HG03045 (cell line): ENCODE results near the gene EPB41L3.
"Not testable (repeated sequence)": the region's sequence is repeated elsewhere in the genome, so short reads cannot be mapped to it uniquely, and the experiment has no call there.

Experiments used
- ATAC-seq: cut with Tn5 transposase; IDR thresholded peaks from one replicate; pipeline ENCODE4 v1.9.1; 2021; ENCODE audit warnings: mild to moderate bottlenecking, moderate library complexity; ENCODE audit not compliant: unreplicated experiment

EPB41L3 gene

GRCh38 chr18:5543773-5544389 lies at the start of gene EPB41L3:
EPB41L3 (minus strand) TSS chr18:5543997; CDS start chr18:5489183, 54,814 bp downstream.
- no peak for ATAC-seq

GRCh38 chr18:5588529-5588928 lies 44.7 kb upstream of the EPB41L3 start:
- no peak for ATAC-seq

- ATAC-seq, result no peak
Observed at GRCh38 chr18:5585653-5586052, 41.9 kb upstream of the EPB41L3 start.

- ATAC-seq, result no peak
Observed at GRCh38 chr18:5584746-5585417, 41.1 kb upstream of the EPB41L3 start.

DNA sequence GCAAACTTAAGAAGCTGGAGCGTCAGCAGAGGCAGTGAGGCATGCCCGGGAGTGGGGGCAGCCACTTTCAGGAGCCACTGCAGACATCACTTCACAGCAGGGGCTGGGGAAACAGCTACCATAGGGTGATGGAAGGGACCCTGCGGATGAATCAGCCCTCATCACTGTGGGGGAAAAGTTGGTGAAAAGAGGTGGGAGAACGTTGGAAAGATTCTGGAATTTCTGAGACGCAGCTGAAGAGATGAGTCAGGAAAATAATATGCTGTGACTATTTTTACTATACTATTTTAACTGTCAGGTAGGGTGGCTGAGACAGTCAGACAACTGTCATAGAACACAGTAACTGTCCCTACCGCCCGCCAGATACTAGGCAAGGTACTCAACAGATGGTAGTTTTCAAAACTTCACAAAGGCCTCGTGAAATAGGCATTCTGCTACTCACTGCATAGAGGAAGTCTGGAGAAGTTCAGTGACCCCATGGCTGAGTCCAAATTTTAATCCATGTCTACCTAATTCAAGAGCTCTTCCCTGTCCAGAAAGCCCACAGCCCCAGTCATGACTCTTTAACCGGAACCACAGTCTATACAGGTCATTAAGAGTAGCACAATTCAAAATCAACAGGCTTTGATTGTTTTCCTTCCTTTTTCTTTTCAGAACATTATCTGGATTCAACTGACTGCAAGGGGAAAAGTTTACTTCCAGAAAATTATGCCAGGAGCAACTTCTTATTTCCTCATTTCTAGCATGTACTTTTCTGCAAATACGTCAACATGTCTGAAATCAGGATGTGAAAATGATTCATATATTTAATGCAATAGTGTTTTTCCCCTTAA lies 39.3 kb upstream of the EPB41L3 start:
- ATAC-seq, result no peak

- ATAC-seq, result no peak
Observed at GRCh38 chr18:5582076-5582475, 38.3 kb upstream of the EPB41L3 start.

GRCh38 chr18:5574843-5575242 lies 31.0 kb upstream of the EPB41L3 start:
- ATAC-seq, result no peak

- ATAC-seq, result no peak
Observed at GRCh38 chr18:5571666-5572065, 27.9 kb upstream of the EPB41L3 start.

DNA sequence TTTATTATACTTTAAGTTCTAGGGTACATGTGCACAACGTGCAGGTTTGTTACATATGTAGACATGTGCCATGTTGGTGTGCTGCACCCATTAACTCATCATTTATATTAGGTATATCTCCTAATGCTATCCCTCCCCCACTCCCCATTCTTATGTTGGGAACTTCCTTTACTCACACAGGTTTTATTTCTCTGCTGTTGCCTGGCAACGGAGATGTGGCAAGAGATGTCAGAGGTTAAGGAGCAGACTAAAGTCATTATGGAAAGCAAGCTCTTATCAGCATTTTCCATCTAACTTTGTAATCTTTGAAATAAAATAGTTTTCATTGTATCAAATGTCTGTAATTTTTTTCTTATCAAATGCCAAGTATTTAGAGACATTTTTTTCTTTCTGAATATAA lies 26.8 kb upstream of the EPB41L3 start:
- not testable (repeated sequence) for ATAC-seq

GRCh38 chr18:5568416-5568815 lies 24.6 kb upstream of the EPB41L3 start:
- no peak for ATAC-seq

GRCh38 chr18:5558851-5559250 lies 15.1 kb upstream of the EPB41L3 start:
- ATAC-seq, result no peak

- ATAC-seq, result no peak
Observed at GRCh38 chr18:5556310-5556974, 12.6 kb upstream of the EPB41L3 start.

DNA sequence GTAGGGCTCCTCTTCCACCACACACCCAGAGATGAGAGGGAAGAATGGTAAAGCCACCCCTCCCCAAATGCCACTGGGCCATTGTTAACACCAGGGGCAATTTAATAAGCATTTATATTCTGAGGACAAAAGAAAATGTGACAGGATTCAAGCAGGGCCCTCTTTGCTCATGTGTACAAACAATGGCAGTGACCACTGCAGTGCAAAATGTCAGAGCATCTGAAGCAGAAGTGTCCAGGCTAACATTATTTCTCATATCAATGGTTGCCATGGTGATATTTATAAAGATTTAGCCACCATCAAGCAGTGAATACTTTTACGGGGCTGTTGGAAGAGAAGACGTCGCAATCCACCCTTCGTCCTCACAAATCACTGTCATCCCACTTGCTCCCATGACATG lies 10.8 kb upstream of the EPB41L3 start:
- ATAC-seq, result no peak

DNA sequence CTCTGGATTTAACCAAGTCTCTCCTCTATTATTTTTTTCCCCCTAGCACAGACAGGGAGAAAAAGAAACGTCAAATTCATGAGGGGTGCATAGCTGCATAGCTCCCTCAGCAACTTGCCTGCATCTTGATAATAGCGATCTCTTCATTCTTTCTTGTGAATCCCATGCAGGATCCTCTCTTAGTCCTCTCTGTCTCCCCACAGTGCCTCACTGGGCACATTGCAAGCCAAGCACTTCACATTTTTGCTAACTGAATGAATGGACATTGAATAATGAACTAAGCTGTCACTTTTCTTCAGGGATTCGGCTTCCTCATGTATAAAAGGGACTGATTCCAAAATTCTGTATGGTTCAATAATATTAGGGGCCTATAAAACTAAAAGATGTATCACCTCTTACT lies 2.9 kb upstream of the EPB41L3 start:
- no peak for ATAC-seq

- ATAC-seq, result no peak
Observed at GRCh38 chr18:5543036-5543680, 639 bp downstream of the EPB41L3 start.

DNA sequence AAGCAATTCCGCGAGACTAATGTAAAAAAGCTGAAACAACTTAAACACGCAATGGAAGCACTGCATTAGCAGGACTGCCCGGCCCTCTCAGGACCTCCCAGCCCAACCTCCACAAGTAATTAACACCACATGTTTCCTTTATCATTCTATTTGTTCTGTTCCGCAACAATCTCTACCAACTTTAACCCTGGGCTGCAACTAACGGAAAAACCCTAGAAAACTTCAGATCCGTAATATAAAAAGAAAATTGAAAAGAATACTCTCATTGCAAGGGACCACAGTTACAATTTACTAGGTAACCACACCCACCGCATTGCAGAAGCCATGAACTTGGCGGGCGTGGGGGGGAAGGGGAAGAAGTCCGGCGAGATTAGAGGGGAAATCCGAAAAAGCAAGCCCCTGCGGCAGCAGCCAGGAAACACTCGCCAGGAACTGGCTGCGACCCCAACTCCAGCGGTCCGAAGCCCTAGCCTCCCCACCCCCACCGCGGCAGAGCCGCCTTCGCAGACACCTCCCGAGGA lies 1.2 kb downstream of the EPB41L3 start:
- no peak for ATAC-seq

DNA sequence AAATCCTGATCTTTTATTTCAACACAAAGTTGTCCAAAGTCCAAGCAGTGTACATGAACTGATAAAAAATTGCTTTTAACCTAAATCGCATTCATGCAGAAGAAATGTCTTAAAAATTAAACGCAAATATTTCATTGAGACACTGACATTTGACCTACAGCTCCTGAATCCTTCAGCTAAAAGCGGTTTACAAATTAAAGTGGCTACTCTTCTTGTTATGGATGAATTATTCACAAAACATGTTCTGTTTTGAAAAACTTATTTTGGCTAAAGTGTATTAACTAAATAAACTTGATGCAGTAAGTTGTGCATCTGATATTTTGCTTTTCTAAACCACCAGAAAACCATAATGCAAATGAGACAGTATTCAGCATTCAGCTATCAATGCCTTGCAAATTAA lies 2.2 kb downstream of the EPB41L3 start:
- no peak for ATAC-seq

DNA sequence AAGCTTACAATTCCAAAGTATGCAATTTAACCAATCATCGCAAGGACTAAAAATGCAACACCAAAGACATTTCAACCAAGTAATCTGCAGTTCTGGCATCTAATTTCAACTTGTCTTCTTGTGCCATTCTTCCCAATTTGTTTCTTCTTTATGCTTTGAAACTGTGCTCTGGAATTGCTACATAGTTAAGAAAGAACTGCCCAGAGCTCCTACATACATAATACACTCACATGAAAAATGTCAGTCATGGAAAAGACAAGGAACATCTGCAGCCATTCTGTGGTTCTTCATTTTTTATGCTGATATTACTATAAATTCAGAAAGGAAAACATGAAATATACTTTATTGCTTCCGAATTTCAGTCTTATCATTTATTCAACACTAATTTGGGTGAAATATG lies 4.4 kb downstream of the EPB41L3 start:
- ATAC-seq, result no peak

GRCh38 chr18:5538544-5538943 lies 5.3 kb downstream of the EPB41L3 start:
- ATAC-seq, result no peak

DNA sequence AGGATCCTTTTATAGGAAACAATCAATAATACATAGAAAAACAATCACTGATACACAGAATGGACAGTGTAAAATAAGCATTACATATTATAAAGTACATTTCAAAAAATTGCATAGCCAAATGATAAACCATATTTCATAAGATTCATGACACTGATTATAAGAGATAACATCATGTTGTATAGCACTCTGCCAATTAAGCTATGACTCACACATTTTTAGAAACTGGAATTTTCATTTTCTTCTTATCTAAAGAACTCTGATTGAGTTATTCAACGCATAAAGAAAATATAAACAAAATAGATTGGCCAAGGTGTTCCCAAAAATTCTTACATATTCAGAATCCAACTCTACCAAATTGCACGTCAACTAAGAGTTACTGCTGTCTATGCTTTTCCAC lies 5.9 kb downstream of the EPB41L3 start:
- ATAC-seq, result no peak

- ATAC-seq, result no peak
Observed at GRCh38 chr18:5534845-5535244, 9.0 kb downstream of the EPB41L3 start.
